ENCODE measurements around the gene COBL.

DNA sequence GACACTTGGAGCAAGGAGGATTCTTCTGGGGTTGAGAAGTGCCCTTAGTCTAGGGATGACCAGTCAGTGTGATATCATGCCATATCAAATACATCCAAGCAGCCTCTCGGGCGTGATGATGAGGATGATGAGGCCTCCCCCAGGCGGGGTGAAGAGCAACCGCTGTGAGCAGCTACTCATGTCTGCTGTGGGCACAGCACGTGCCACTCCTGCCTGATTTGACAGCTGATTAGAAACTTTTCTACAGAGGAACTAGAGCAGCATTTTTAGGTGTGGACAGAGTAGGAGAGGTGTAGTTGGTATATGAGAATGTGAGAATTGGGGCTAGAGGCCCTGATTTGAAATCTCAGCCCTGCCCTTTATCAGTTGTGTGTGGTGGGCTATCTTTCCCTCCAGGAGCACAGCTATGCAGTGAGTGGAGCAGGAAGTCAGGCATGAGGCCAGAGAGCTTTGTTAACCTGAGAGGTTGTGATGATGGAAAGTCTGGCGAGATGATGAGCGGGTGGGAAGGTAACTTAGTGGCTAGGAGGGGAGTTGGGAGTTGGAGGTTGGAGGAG is 49.6 kb upstream of the COBL start:
- TF ChIP-seq, protein P1, sequence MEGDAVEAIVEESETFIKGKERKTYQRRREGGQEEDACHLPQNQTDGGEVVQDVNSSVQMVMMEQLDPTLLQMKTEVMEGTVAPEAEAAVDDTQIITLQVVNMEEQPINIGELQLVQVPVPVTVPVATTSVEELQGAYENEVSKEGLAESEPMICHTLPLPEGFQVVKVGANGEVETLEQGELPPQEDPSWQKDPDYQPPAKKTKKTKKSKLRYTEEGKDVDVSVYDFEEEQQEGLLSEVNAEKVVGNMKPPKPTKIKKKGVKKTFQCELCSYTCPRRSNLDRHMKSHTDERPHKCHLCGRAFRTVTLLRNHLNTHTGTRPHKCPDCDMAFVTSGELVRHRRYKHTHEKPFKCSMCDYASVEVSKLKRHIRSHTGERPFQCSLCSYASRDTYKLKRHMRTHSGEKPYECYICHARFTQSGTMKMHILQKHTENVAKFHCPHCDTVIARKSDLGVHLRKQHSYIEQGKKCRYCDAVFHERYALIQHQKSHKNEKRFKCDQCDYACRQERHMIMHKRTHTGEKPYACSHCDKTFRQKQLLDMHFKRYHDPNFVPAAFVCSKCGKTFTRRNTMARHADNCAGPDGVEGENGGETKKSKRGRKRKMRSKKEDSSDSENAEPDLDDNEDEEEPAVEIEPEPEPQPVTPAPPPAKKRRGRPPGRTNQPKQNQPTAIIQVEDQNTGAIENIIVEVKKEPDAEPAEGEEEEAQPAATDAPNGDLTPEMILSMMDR (conservative IDR thresholded peaks at IDR 0.05; ENCODE audit: low read length): no peak
- no peak for TF ChIP-seq EZH2phosphoT487 (IDR thresholded peaks at IDR 0.05; ENCODE audit: borderline replicate concordance)

Data from Loucy (cell line).